Panc1 (cell line): Measurements from ENCODE around the gene HSBP1. TPM values are rescaled to one million over a fixed set of nuclear protein-coding genes. Genes with fewer than 3 reads are reported as not detected.

Source experiments
- ATAC-seq: fragments of 200-7000 bp; cut with Tn5 transposase; 2 replicates; pipeline ENCODE4 v1.9.1; 2020; ENCODE audit warnings: mild to moderate bottlenecking, moderate library complexity
- BruUV-seq: library from RNA; stranded (reverse); fragments of 400-500 nt; replicated peaks from 2 replicates; lab custom pipeline; 2021; lab: Mats Ljungman, UMichigan
- CTCF ChIA-PET: fragments of 300-600 bp; sonication (Branson Sonifier 250); formaldehyde crosslinking; loops from one replicate; lab custom pipeline; 2022; ENCODE audit warnings: antibody characterized with exemption; lab: Charles Lee
- POLR2A ChIA-PET: fragments of 300-600 bp; sonication (Branson Sonifier 250); formaldehyde crosslinking; loops from one replicate; lab custom pipeline; 2022; ENCODE audit warnings: antibody characterized with exemption; lab: Charles Lee
- DNase-seq: peaks from one replicate; pipeline ENCODE4 v3.0.0-alpha.2; 2010; ENCODE audit warnings: low read depth, low spot score
- H3K27ac ChIP-seq: 2 replicates; pipeline ENCODE4 v1.5.1; 2011; ENCODE audit warnings: mild to moderate bottlenecking, low read length, inconsistent platforms
- H3K27me3 ChIP-seq: fragments of 200-500 bp; sonication (Bioruptor generic); 2 replicates; pipeline ENCODE4 v1.6.0; 2014; ENCODE audit warnings: low read length, inconsistent platforms; ENCODE audit not compliant: control insufficient read depth, insufficient read depth
- H3K36me3 ChIP-seq: fragments of 200-500 bp; sonication (Bioruptor generic); 2 replicates; pipeline ENCODE4 v1.5.1; 2014; ENCODE audit warnings: inconsistent platforms, mild to moderate bottlenecking, low read length, moderate library complexity; ENCODE audit not compliant: control insufficient read depth, insufficient read depth
- H3K4me1 ChIP-seq: 2 replicates; pipeline ENCODE4 v1.5.1; 2011; ENCODE audit warnings: inconsistent platforms, mild to moderate bottlenecking, low read length, moderate library complexity; ENCODE audit not compliant: control insufficient read depth, insufficient read depth
- H3K4me3 ChIP-seq, 2 experiments: 2 replicates each; pipeline ENCODE4 v1.5.1; 2011 to 2012; ENCODE audit warnings: low read depth in 2 of 2, low read length in 2 of 2, mild to moderate bottlenecking in 2 of 2, inconsistent platforms in 1 of 2, moderate library complexity in 1 of 2
- H3K9me3 ChIP-seq: fragments of 200-500 bp; sonication (Bioruptor generic); 2 replicates; pipeline ENCODE4 v1.5.1; 2014; ENCODE audit warnings: low read depth, mild to moderate bottlenecking, inconsistent platforms, low read length, moderate library complexity; ENCODE audit not compliant: control insufficient read depth, insufficient read depth
- POLR2AphosphoS5 ChIP-seq: IDR thresholded peaks from 2 replicates; pipeline ENCODE4 v1.6.1; 2012; ENCODE audit warnings: mild to moderate bottlenecking, low read depth, low read length, moderate library complexity
- SIN3A ChIP-seq: IDR thresholded peaks from 2 replicates; pipeline ENCODE4 v1.6.1; 2012; ENCODE audit warnings: low read depth, mild to moderate bottlenecking, low read length, moderate library complexity, borderline replicate concordance; ENCODE audit not compliant: insufficient read depth
- TCF7L2 ChIP-seq: IDR thresholded peaks from 2 replicates; pipeline ENCODE4 v1.6.1; 2011; ENCODE audit warnings: mild to moderate bottlenecking, low read depth, low read length, inconsistent platforms
- in situ Hi-C: cut with HindIII; loops from 2 replicates; pipeline ENCODE4 v1.10.0; 2016; ENCODE audit warnings: low sequenced_read_pairs, low pct_unique_long_range_greater_than_20kb
- intact Hi-C: fragments of 100-400 bp; cut with micrococcal nuclease; formaldehyde crosslinking; loops from one replicate; pipeline ENCODE4 v1.10.0; 2022; ENCODE audit not compliant: unreplicated experiment
- total RNA-seq: library from RNA; stranded (reverse); gene quantifications from one replicate; pipeline ENCODE4 v1.2.1, GENCODE V29; 2021; ENCODE audit not compliant: unreplicated experiment
- TF ChIP-seq, protein P1 (sequence below): fragments of 450-650 bp; IDR thresholded peaks from 2 replicates; pipeline ENCODE4 v1.5.1; 2017; ENCODE audit warnings: mild to moderate bottlenecking
- TF ChIP-seq, protein P2 (sequence below), 2 experiments: IDR thresholded peaks; 2 replicates each; pipeline ENCODE4 v1.6.1; 2011 to 2012; ENCODE audit warnings: low read depth in 2 of 2, control low read depth in 1 of 2, low read length in 1 of 2, mild to moderate bottlenecking in 1 of 2, moderate library complexity in 1 of 2; ENCODE audit not compliant: insufficient read depth in 1 of 2

Gene HSBP1
- total RNA-seq, 1 experiment from 2014 or later = 117 TPM

DNA sequence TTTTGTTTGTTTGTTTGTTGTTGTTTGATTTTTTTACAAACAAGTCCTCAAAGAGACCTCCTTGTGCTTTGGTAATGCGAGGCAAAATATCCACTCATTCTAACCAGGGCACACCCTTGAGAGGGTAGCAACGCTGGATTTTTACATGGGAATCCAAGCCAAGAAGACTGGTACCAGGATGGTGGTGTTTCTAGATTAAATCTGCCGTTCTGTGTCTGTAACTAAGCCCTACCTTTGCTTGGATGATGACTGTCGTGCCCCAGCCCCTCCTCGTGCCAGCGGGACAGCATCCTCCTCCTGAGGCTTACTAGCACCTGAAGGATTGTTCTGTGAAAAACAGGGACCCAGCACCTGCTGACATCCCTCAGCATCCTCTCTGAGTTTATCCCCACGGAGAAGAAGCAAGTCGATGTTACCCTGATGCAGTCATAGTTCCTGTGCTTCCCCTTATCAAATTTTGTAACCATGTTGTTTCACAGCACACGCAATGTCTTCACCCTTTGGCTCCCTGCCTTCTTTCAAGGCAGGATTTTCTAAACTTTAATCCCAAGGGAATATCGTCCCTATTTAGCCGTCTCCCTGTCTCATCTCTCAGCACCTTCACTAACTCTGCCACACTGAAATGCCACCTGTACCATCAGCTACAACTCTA, 5.1 kb upstream of the HSBP1 start:
- no peak overlapping the region for H3K27ac ChIP-seq
- no peaks in the 10 kb centered on the region for H3K27me3 ChIP-seq
- intact Hi-C loops = no loop called here
- peaks cover 4% of the 10 kb centered on the region; the same call in 1 of the 2 replicates for H3K4me1 ChIP-seq
- in situ Hi-C loops = no loop called here
- no peaks in the 10 kb centered on the region for H3K36me3 ChIP-seq
- ATAC-seq (no peak), DNase-seq (no peak)
- H3K9me3 ChIP-seq = no peaks in the 10 kb centered on the region
- CTCF ChIA-PET = no interaction called here
- peak overlapping the region in 1 of 2 experiments; percentile 0; a peak in 1 of 4 replicates for H3K4me3 ChIP-seq
- TF ChIP-seq SIN3A = no peak
- TF ChIP-seq, protein P1, sequence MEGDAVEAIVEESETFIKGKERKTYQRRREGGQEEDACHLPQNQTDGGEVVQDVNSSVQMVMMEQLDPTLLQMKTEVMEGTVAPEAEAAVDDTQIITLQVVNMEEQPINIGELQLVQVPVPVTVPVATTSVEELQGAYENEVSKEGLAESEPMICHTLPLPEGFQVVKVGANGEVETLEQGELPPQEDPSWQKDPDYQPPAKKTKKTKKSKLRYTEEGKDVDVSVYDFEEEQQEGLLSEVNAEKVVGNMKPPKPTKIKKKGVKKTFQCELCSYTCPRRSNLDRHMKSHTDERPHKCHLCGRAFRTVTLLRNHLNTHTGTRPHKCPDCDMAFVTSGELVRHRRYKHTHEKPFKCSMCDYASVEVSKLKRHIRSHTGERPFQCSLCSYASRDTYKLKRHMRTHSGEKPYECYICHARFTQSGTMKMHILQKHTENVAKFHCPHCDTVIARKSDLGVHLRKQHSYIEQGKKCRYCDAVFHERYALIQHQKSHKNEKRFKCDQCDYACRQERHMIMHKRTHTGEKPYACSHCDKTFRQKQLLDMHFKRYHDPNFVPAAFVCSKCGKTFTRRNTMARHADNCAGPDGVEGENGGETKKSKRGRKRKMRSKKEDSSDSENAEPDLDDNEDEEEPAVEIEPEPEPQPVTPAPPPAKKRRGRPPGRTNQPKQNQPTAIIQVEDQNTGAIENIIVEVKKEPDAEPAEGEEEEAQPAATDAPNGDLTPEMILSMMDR = no peak
- TF ChIP-seq, protein P2, sequence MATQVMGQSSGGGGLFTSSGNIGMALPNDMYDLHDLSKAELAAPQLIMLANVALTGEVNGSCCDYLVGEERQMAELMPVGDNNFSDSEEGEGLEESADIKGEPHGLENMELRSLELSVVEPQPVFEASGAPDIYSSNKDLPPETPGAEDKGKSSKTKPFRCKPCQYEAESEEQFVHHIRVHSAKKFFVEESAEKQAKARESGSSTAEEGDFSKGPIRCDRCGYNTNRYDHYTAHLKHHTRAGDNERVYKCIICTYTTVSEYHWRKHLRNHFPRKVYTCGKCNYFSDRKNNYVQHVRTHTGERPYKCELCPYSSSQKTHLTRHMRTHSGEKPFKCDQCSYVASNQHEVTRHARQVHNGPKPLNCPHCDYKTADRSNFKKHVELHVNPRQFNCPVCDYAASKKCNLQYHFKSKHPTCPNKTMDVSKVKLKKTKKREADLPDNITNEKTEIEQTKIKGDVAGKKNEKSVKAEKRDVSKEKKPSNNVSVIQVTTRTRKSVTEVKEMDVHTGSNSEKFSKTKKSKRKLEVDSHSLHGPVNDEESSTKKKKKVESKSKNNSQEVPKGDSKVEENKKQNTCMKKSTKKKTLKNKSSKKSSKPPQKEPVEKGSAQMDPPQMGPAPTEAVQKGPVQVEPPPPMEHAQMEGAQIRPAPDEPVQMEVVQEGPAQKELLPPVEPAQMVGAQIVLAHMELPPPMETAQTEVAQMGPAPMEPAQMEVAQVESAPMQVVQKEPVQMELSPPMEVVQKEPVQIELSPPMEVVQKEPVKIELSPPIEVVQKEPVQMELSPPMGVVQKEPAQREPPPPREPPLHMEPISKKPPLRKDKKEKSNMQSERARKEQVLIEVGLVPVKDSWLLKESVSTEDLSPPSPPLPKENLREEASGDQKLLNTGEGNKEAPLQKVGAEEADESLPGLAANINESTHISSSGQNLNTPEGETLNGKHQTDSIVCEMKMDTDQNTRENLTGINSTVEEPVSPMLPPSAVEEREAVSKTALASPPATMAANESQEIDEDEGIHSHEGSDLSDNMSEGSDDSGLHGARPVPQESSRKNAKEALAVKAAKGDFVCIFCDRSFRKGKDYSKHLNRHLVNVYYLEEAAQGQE (IDR thresholded peaks at IDR 0.05; ENCODE audit: insufficient read depth in 1 of 2, low read depth in 2 of 2, low read length in 1 of 2) = no peak
- TF ChIP-seq TCF7L2 = no peak
- no peak for TF ChIP-seq POLR2AphosphoS5
- POLR2A ChIA-PET = no interaction called here
- no TSS peak for BruUV-seq

DNA sequence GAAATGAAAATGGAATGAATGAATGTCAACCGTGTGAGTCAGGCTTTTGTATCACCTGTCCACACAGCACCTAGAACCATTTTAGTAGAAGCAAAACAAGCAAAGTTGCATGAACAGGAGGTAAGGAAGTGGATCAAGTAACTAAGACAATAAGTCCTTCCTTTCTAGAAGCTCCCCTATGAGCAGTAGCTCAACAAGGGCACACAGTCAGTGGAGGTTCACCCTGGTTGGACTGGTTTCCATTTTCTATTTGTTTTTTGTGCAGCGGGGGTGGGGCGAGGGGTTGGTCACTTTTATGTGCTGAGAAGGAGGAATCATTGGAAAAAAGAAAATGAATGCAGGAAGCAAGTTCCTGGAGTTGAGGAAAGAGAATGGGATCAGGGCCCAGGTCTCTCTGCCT, 4.0 kb upstream of the HSBP1 start:
- ATAC-seq (no peak), DNase-seq (no peak)
- no peaks in the 10 kb centered on the region for H3K9me3 ChIP-seq
- no peak overlapping the region for H3K27ac ChIP-seq
- H3K4me3 ChIP-seq = no peak overlapping the region
- peaks cover 4% of the 10 kb centered on the region; the same call in 1 of the 2 replicates for H3K4me1 ChIP-seq
- ChIA-PET POLR2A (no interaction called here), CTCF (no interaction called here)
- BruUV-seq = no TSS peak
- in situ Hi-C loops = no loop called here
- TF ChIP-seq, protein P2 (IDR thresholded peaks at IDR 0.05; ENCODE audit: insufficient read depth in 1 of 2, low read depth in 2 of 2, low read length in 1 of 2) = no peak
- TF ChIP-seq TCF7L2 = no peak
- TF ChIP-seq SIN3A = no peak
- intact Hi-C loops = no loop called here
- H3K27me3 ChIP-seq = no peaks in the 10 kb centered on the region
- peaks cover 7% of the 10 kb centered on the region; the same call in 1 of the 2 replicates for H3K36me3 ChIP-seq
